Tibial nerve (tissue), 4 donors: ENCODE data around the gene AGAP3. TPM values are rescaled to one million over a fixed set of nuclear protein-coding genes. Genes with fewer than 3 reads are reported as not detected.

Experiments used
- DNase-seq, 2 donors: peaks; one replicate each; pipeline ENCODE4 v3.0.0-alpha.2; 2019; ENCODE audit warnings: low spot score in 2 of 2
- H3K27ac ChIP-seq, 4 donors: fragments of 200-600 bp; sonication (generic) in 3 of 4; one replicate each; pipeline ENCODE4 v1.5.1; 2017 to 2019; ENCODE audit warnings: mild to moderate bottlenecking in 1 of 4
- H3K27me3 ChIP-seq, 2 donors: fragments of 200-600 bp; sonication (generic) in 1 of 2; one replicate each; pipeline versions ENCODE4 v1.5.1 to v1.6.0; 2017 to 2019
- H3K36me3 ChIP-seq, 3 donors: fragments of 200-600 bp; sonication (generic); one replicate each; pipeline ENCODE4 v1.5.1; 2018 to 2019
- H3K4me1 ChIP-seq, 4 donors: fragments of 200-600 bp; sonication (generic) in 3 of 4; one replicate each; pipeline ENCODE4 v1.5.1; 2017 to 2019
- H3K4me3 ChIP-seq, 4 donors: fragments of 200-600 bp; sonication (generic) in 3 of 4; one replicate each; pipeline ENCODE4 v1.5.1; 2017 to 2019; ENCODE audit warnings: mild to moderate bottlenecking in 1 of 4, moderate library complexity in 1 of 4
- H3K9me3 ChIP-seq, 4 donors: fragments of 200-600 bp; sonication (generic) in 3 of 4; one replicate each; pipeline ENCODE4 v1.5.1; 2017 to 2019
- EP300 ChIP-seq, 2 donors: sonication (generic); formaldehyde crosslinking; IDR thresholded peaks; one replicate each; pipeline ENCODE4 v1.6.1; 2017; ENCODE audit warnings: antibody characterized with exemption in 2 of 2, mild to moderate bottlenecking in 1 of 2
- POLR2A ChIP-seq, 2 donors: fragments of 450-650 bp; IDR thresholded peaks; one replicate each; pipeline ENCODE4 v1.6.1; 2017; ENCODE audit warnings: antibody characterized with exemption in 2 of 2, mild to moderate bottlenecking in 2 of 2, moderate library complexity in 2 of 2
- WGBS, 2 donors: methylation state at CpG; one replicate each; pipeline ENCODE4 v1.1.5; 2018; 5-methylcytosine and 5-hydroxymethylcytosine counted together
- total RNA-seq, 4 donors: library from RNA; depleted of rRNA; stranded (reverse); fragments of >200 nt; gene quantifications; one replicate each; pipeline ENCODE4 v1.1.0, GENCODE V29; 2016
- TF ChIP-seq, protein P1 (sequence below), 5 experiments: fragments of 200-600 bp in 3 of 5; fragments of 450-650 bp in 2 of 5; sonication (generic) in 3 of 5; IDR thresholded peaks; one replicate each; pipeline ENCODE4 v1.5.1; 2016 to 2019; ENCODE audit warnings: antibody characterized with exemption in 5 of 5, mild to moderate bottlenecking in 3 of 5, moderate library complexity in 2 of 5

AGAP3 gene
- total RNA-seq, 4 donors from 2014 or later: 40.0 to 114 (median 87.2) TPM

- no peak for TF ChIP-seq EP300 (IDR thresholded peaks at IDR 0.05)
- no peak overlapping the region for H3K4me3 ChIP-seq
- H3K27me3 ChIP-seq: no peaks in the 10 kb centered on the region
- H3K36me3 ChIP-seq: peaks cover 2 to 100% (median 29%) of the 10 kb centered on the region in 3 donors
- DNase-seq: no peak
- H3K9me3 ChIP-seq: no peaks in the 10 kb centered on the region
- H3K4me1 ChIP-seq: no peaks in the 10 kb centered on the region
- no peak overlapping the region for H3K27ac ChIP-seq
- WGBS, 2 donors: 84 to 90% methylated on average over 16 to 17 of the region's 17 CpGs
Measured at GRCh38 chr7:151069841-151070573, 16.3 kb upstream of the AGAP3 start.

DNA sequence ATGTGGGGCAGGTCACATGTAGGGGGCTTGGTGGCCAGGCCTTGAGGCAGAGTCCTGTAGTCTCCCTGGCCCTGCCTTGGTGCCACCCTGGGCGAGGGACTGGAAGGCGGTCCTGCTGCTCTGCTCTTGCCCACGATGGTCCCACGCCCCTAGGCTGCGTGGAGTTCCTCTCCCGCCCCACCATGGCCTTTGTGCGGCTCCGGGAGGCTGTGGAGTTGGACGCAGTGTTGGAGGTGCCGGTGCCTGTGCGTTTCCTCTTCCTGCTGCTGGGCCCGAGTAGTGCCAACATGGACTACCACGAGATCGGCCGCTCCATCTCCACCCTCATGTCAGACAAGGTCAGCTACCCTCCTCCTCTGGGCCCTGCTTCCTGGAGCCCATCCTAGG, 15.7 kb upstream of the AGAP3 start:
- no peak for DNase-seq
- Histone ChIP-seq H3K9me3 (no peaks in the 10 kb centered on the region), H3K4me3 (no peak overlapping the region), H3K27me3 (no peaks in the 10 kb centered on the region), H3K4me1 (no peaks in the 10 kb centered on the region), H3K36me3 (peaks cover 2 to 100% (median 34%) of the 10 kb centered on the region in 3 donors), H3K27ac (no peak overlapping the region)
- TF ChIP-seq POLR2A (IDR thresholded peaks at IDR 0.05) (no peak), EP300 (IDR thresholded peaks at IDR 0.05) (no peak)
- TF ChIP-seq, protein P1, sequence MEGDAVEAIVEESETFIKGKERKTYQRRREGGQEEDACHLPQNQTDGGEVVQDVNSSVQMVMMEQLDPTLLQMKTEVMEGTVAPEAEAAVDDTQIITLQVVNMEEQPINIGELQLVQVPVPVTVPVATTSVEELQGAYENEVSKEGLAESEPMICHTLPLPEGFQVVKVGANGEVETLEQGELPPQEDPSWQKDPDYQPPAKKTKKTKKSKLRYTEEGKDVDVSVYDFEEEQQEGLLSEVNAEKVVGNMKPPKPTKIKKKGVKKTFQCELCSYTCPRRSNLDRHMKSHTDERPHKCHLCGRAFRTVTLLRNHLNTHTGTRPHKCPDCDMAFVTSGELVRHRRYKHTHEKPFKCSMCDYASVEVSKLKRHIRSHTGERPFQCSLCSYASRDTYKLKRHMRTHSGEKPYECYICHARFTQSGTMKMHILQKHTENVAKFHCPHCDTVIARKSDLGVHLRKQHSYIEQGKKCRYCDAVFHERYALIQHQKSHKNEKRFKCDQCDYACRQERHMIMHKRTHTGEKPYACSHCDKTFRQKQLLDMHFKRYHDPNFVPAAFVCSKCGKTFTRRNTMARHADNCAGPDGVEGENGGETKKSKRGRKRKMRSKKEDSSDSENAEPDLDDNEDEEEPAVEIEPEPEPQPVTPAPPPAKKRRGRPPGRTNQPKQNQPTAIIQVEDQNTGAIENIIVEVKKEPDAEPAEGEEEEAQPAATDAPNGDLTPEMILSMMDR (IDR thresholded peaks at IDR 0.05): no peak
- WGBS, 2 donors: 93 to 94% methylated on average over 13 to 15 of the region's 15 CpGs

DNA sequence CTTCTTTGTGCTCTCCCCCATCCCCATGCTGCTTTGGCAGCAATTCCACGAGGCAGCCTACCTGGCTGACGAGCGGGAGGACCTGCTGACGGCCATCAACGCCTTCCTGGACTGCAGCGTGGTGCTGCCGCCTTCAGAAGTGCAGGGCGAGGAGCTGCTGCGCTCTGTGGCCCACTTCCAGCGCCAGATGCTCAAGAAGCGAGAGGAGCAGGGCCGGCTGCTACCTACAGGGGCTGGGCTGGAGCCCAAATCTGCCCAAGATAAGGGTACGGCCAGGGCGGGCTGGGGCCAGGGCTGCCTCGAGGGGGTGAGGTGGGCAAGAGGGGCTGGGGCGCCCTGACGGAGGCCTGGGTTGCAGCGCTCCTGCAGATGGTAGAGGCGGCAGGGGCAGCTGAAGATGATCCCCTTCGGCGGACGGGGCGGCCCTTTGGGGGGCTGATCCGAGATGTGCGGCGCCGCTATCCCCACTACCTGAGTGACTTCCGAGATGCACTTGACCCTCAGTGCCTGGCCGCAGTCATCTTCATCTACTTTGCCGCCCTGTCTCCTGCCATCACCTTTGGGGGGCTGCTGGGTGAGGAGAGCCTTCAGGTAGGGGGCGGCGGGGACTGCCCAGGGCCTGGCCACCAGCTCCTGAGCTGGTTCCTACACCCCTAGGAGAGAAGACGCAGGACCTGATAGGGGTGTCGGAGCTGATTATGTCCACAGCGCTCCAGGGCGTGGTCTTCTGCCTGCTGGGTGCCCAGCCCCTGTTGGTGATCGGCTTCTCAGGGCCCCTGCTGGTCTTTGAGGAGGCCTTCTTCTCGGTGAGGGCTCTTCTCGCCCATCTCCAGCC, 15.0 kb upstream of the AGAP3 start:
- 91 to 95% methylated on average over 35 to 38 of the region's 39 CpGs for WGBS, 2 donors
- Histone ChIP-seq H3K4me1 (no peaks in the 10 kb centered on the region), H3K27me3 (no peaks in the 10 kb centered on the region), H3K9me3 (no peaks in the 10 kb centered on the region), H3K4me3 (no peak overlapping the region), H3K27ac (no peak overlapping the region), H3K36me3 (peaks cover 2 to 100% (median 39%) of the 10 kb centered on the region in 3 donors)
- no peak for TF ChIP-seq POLR2A (IDR thresholded peaks at IDR 0.05)
- TF ChIP-seq EP300 (IDR thresholded peaks at IDR 0.05): no peak
- TF ChIP-seq, protein P1 (IDR thresholded peaks at IDR 0.05): no peak
- DNase-seq: no peak

GRCh38 chr7:151073990-151074389, 12.3 kb upstream of the AGAP3 start:
- Histone ChIP-seq H3K36me3 (peaks cover 2 to 96% (median 39%) of the 10 kb centered on the region in 3 donors), H3K4me1 (peaks cover 0 to 17% (median 0%) of the 10 kb centered on the region in 4 donors), H3K4me3 (no peak overlapping the region), H3K27ac (no peak overlapping the region), H3K9me3 (no peaks in the 10 kb centered on the region), H3K27me3 (no peaks in the 10 kb centered on the region)
- DNase-seq: no peak
- TF ChIP-seq POLR2A (IDR thresholded peaks at IDR 0.05): no peak
- no peak for TF ChIP-seq EP300 (IDR thresholded peaks at IDR 0.05)
- TF ChIP-seq, protein P1 (IDR thresholded peaks at IDR 0.05): no peak
- 79 to 80% methylated on average over 15 to 17 of the region's 17 CpGs for WGBS, 2 donors

DNA sequence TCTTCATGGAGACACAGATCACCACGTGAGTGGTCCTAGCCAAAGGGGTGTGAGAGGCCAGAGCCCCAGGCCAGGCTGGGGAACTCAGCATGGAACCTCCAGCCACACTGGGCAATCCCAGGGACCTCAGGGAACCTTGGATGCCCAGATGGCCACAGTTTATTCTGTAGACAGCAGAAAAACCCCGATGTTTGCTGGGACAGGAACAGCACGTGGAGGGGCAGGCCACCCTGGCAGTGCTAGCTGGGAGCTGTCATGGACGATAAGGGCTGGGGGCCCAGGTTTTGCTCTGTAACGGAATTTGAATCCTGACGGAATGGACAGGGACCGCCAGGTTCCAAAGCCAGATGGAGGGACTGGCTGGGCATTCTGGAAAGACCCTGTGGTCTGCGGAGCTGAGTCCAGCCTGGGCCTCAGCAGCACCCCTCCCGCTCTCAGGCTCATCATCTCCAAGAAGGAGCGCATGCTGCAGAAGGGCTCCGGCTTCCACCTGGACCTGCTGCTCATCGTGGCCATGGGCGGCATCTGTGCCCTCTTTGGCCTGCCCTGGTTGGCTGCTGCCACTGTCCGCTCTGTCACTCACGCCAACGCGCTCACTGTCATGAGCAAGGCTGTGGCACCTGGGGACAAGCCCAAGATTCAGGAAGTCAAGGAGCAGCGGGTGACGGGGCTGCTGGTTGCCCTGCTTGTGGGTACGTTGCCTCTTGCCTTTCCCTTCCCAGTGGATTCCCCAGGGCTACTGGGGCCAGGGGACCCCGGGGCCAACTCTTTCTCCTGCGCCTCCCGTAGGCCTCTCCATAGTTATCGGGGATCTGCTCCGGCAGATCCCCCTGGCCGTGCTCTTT, 11.2 kb upstream of the AGAP3 start:
- H3K4me3 ChIP-seq: no peak overlapping the region
- 90 to 92% methylated on average over 25 to 26 of the region's 26 CpGs for WGBS, 2 donors
- no peaks in the 10 kb centered on the region for H3K9me3 ChIP-seq
- DNase-seq: no peak
- peaks cover 0 to 28% (median 10%) of the 10 kb centered on the region in 4 donors for H3K4me1 ChIP-seq
- no peak overlapping the region for H3K27ac ChIP-seq
- TF ChIP-seq POLR2A (IDR thresholded peaks at IDR 0.05) (no peak), EP300 (IDR thresholded peaks at IDR 0.05) (no peak)
- TF ChIP-seq, protein P1 (IDR thresholded peaks at IDR 0.05): no peak
- peaks cover 2 to 85% (median 30%) of the 10 kb centered on the region in 3 donors for H3K36me3 ChIP-seq
- no peaks in the 10 kb centered on the region for H3K27me3 ChIP-seq
